A549 (cell line): ENCODE results near the gene NKIRAS1.

Experiments used
- CHD4 ChIP-seq: fragments of 200-600 bp; sonication (generic); IDR thresholded peaks from 2 replicates; pipeline ENCODE4 v1.6.1; 2016; ENCODE audit warnings: antibody characterized with exemption, mild to moderate bottlenecking, borderline replicate concordance
- CTCF ChIP-seq: fragments of >200 bp; sonication (Bioruptor Twin); formaldehyde crosslinking; IDR thresholded peaks from 3 replicates; pipeline ENCODE4 v1.5.1; 2016

DNA sequence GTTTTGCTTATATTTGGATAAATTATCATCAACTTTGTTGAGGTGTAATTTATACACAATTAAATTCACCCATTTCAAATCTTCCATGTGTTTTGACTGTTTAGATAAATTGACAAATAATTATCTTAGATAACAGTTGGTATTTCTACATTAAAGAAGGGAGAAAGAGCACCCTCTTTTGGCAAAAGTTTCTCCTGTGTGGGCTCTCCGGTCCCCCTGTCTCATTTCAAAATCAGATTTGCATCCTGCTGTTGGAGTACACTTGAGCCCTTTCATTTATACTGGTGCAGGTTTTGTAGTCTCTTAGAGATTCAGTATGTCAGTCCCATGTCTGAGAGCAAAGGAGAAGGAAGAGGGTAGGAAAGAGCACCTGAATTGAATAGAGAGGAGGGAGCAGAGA is 49.4 kb downstream of the NKIRAS1 start:
- TF ChIP-seq CTCF (peak; percentile 35; the same call in 2 of the 3 replicates), CHD4 (no peak)
